Suppressor macrophage treated with lipopolysaccharide for 4 hours (primary cell): ENCODE results near the gene GK.
"Not testable (repeated sequence)": the region's sequence is repeated elsewhere in the genome, so short reads cannot be mapped to it uniquely, and the experiment has no call there.

Experiments used
- DNase-seq: peaks from one replicate; pipeline ENCODE4 v3.0.0-alpha.2; 2020

The GK gene

GRCh38 chrX:30654989-30655607 is 1.9 kb downstream of the GK start:
- DNase-seq = peak; percentile 25

GRCh38 chrX:30655991-30656390 is 2.8 kb downstream of the GK start:
- DNase-seq = no peak

GRCh38 chrX:30657196-30658161 is 4.3 kb downstream of the GK start:
- DNase-seq = peak; percentile 28

GRCh38 chrX:30659421-30659820 is 6.2 kb downstream of the GK start:
- DNase-seq = peak; percentile 87

- DNase-seq = no peak
Observed at GRCh38 chrX:30661228-30661627, 8.0 kb downstream of the GK start.

- DNase-seq = no peak
Observed at GRCh38 chrX:30663322-30663721, 10.1 kb downstream of the GK start.

GRCh38 chrX:30665471-30665870 is 12.2 kb downstream of the GK start:
- DNase-seq = no peak

GRCh38 chrX:30666094-30666493 is 12.9 kb downstream of the GK start:
- no peak for DNase-seq

GRCh38 chrX:30668581-30668980 is 15.4 kb downstream of the GK start:
- no peak for DNase-seq

- not testable (repeated sequence) for DNase-seq
Observed at GRCh38 chrX:30671189-30671588, 18.0 kb downstream of the GK start.

GRCh38 chrX:30673127-30673796 is 20.0 kb downstream of the GK start:
- DNase-seq = no peak

GRCh38 chrX:30673884-30674598 is 20.8 kb downstream of the GK start:
- no peak for DNase-seq

GRCh38 chrX:30674799-30675198 is 21.6 kb downstream of the GK start:
- DNase-seq = no peak

- DNase-seq = no peak
Observed at GRCh38 chrX:30679369-30679768, 26.1 kb downstream of the GK start.

GRCh38 chrX:30680618-30681017 is 27.4 kb downstream of the GK start:
- DNase-seq = no peak

GRCh38 chrX:30688641-30689040 is 35.4 kb downstream of the GK start:
- no peak for DNase-seq

- no peak for DNase-seq
Observed at GRCh38 chrX:30689116-30689515, 35.9 kb downstream of the GK start.

GRCh38 chrX:30690330-30690729 is 37.1 kb downstream of the GK start:
- no peak for DNase-seq

GRCh38 chrX:30693999-30694650 is 40.9 kb downstream of the GK start:
- no peak for DNase-seq

- DNase-seq = no peak
Observed at GRCh38 chrX:30702736-30703135, 49.5 kb downstream of the GK start.

- no peak for DNase-seq
Observed at GRCh38 chrX:30706216-30706775, 53.1 kb downstream of the GK start.

GRCh38 chrX:30712214-30712613 is 59.0 kb downstream of the GK start:
- DNase-seq = no peak
